Ramos (cell line): ENCODE results near the gene CCDC51.

Experiments
- in situ Hi-C: fragments of 300-500 bp; cut with MboI; formaldehyde crosslinking; loops from one replicate; pipeline ENCODE4 v1.14.3; 2022; ENCODE audit warnings: low sequenced_read_pairs; ENCODE audit not compliant: unreplicated experiment

Gene CCDC51

DNA sequence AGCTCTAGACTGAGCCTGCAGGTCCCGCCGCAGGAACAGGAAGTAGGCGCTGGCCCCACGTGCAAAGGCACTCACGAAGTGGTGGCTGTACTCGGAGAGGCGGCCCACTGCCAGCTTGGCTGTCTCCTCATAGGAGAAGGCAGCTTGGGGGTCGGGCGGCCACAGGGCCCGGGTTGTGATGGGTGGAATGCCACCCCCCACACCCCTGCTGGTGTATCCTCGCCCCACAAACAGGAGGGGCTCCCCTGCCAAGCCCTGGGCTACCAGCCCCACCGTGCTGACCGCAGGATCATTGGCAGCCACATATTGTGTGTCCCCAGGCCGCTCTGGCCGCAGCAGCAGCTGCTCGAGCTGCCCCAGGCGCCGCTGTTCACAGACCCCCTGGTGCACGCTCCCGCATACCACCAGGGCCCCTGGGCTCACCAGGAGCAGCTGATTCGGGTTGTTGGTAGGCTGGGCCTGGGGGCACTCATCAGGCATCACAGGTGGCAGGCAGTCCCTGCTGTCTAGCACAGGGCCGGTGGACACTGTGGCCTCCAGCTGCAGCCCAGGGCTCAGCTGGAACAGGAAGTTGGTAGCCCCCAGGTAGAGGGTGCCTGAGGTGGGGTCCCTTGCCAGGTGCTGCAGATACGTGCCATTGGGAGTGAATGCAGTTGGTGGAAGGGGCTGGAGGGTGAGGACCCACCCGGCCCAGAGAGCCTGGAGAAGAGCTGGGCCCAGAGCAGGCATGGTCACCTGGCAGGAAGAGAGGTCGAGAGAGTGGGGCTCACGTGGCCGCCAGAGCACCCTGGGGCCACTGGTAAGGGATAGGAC lies 15.8 kb downstream of the CCDC51 start:
- in situ Hi-C loops: no loop called here

DNA sequence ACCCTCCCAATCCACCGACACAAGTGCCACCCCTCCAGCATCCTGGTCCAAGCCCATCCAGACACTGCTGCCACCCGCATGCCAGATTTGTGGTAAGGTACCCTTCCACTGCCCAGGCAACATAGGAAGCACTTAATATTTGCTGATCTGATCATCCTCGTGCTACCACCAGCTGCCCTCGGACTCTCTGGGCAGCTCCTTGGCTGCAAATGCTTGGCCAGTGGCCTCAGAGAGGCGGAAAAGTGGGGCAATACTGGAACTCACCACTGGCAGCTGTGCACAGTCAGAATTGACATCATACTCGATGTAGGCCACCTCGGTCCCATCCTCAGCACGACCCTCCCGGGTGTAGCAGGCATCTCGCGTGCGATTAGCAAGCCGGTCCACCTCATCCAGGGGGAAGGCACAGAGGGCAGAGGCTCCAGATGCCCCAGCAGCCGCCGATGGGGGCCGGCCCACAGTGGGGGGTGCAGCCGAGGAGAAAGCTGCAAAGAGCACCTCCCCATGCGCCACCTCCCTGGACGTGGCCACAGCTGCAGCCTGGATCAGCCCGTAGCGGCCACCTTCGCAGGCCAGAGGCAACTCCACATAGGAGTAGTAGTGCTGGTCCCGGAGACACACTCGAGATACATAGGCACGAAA lies 16.6 kb downstream of the CCDC51 start:
- in situ Hi-C loops: no loop called here

DNA sequence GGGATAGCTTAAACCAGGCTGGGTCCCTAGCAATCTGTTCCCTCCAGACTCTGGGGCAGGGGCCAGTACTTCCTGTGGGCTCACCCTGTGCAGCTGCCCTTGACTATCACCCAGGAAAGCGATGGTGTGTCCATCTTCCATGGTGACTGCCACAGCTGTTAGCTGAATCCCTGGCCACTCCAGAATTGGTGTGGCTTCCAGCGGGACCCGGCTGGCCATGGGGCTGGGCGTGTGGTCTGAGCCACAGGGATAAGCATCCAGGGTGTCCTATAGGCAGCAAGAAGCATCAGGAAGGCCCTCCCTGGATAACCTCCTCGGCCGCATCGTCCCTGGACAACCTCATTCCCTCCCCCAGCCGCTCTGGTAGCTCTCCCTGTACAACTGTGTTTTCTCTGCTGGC lies 17.2 kb downstream of the CCDC51 start:
- in situ Hi-C loops: no loop called here

DNA sequence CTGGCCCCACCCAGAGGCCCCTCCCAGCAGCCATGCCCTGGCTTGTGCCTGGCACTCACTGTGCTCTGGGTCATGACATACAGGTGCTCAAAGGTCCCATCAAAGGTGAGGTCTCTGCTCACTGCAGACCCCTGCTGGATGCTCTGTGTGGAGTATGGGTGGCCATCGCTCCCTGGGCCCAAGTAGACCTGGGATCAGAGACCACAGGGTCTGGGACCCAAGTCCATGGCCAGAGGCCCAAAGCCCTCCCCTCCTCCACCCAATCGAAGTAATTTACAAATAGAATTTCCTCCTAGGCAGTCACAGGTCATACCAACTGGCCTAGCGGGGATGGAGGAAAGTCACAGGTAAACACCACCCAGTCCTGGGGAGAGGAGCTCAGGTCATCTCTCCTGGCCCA lies 17.6 kb downstream of the CCDC51 start:
- in situ Hi-C loops: no loop called here

- in situ Hi-C loops: no loop called here
Observed at GRCh38 chr3:48420561-48420960, 19.4 kb downstream of the CCDC51 start.

GRCh38 chr3:48419597-48419996 lies 20.3 kb downstream of the CCDC51 start:
- in situ Hi-C loops: no loop called here

- in situ Hi-C loops: no loop called here
Observed at GRCh38 chr3:48419149-48419548, 20.8 kb downstream of the CCDC51 start.

DNA sequence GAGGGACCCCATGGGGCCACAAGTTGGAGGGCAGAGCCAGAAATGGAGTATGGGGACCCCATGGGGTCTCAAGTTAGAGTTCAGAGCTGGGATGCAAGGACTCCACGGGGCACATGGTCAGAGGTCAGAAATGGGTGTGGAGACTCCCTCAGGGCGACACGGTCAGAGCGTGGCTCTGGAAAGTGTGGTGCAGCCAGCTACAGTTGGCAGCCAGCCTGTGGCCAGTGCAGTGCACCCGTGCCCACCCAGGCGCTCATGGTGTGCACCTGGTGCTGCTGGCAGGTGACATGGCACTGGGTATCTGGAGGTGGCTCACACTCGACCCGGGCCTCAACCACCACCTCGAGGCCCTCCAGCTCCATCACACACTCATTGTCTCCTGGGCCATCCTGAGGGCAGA lies 21.3 kb downstream of the CCDC51 start:
- in situ Hi-C loops: no loop called here

DNA sequence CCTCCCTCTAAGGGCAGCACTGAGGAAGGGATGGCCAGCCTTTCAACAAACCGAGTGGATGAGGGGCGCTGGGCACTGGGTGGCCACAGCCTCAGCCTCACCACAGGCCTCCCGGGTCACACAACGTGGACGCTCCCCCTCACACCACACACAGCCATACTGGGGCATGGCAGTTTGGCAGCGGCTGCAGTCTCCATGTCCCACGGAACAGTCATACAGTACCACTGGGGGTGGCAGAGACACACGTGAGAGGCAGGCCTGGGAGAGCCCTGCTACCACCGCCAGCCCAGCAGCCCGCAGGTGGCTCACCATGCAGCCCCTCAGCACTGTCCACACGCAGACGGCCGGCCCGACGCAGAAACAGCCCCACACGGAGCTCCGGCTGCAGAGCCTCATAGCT lies 21.8 kb downstream of the CCDC51 start:
- in situ Hi-C loops: no loop called here

DNA sequence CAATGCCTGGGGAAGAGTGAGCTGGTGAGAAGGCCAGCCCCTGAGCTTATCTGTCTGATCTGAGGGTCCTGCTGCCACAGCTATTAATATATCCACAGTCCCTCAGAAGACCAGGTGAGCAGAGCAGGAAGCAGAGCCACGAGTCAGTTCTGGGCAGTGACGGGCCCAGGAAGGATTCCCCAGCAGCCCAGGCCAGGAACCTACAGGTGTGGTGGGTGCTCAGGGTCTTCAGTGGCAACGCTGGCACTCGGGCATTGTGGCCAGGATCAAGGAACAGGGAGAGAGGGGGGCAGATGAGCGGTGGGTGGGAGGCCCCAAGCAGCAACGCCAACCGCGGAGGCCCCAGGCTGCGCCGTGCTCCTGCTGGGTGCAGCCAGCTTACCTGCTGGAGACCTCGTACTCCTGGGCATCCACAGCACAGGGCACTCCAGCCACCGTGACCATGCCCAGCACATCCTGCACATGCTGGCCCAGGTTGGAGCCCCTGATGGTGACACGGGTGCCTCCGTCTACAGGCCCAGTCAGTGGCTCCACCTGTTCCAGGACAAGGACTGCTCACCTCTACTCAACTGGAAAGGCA lies 22.3 kb downstream of the CCDC51 start:
- in situ Hi-C loops: no loop called here

DNA sequence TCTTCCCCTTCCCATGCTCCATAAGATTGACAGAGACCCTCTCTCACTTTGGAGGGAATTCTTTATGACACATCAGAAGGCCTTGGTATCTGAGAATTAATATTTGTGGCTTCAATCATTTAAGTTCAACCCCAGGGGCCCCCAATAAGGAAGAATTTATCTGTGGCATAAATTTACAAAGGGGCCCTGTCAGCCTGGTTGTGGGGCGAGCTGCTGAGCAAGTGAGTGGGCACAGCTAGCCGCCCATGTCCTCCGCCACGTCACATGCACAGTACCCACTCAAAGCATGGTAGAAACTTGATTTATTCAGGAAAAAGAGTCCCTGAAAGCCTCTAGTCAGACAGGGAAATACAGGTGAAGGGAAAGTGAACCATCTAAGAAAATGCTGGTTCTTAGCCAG lies 23.4 kb downstream of the CCDC51 start:
- in situ Hi-C loops: no loop called here

DNA sequence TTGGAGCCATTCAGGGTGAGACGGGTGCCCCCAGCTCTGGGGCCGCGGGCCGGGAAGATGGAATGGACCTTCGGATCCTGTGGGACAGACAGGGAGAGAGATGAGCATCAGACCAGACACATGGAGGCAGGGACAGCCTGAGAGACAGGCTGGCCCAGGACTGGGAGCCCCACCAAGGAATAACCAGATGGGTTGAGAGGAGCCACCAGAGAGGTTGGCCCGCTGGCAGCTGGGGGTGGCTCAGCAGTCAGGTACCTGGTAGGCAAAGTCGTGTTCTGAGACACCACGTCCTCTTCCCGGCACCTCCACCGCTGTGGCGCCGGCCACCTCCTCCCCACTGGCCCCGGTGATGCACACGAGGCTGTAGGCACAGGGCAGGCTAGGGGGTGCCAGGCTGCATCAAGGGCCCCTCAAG lies 23.8 kb downstream of the CCDC51 start:
- in situ Hi-C loops: no loop called here

DNA sequence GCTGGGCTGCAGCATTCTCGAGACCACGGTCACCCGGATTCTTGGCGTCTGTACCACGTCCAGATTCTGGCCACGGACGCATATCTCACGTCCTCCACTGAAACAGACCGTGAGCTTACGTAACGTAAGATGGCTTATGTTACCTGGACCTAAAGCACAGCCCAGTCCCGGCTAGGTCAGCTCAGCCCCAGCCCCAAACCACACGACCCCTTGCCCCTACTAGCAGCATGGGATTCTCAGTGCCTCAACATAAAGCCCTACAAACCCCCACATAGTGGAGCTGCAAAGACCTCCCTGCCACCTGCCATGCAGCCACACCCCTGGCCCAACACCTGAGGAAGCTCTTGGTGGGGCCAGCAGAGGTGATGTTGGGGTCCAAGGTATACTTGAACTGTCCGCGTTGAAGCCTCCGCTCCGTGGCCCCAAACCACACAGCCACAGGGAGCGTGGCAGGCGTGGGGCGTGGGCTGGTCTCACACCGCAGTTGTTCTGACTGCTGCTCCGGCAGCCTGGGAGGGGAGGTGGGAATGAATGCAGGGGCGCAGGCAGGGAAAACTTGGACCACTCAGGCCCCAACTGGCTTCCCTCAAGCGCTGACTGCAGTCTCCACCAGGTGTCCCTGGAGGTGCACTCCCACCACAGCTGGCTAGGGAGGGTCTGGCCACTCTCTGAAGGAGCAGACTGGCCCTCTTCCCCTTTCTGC lies 24.5 kb downstream of the CCDC51 start:
- in situ Hi-C loops: no loop called here

DNA sequence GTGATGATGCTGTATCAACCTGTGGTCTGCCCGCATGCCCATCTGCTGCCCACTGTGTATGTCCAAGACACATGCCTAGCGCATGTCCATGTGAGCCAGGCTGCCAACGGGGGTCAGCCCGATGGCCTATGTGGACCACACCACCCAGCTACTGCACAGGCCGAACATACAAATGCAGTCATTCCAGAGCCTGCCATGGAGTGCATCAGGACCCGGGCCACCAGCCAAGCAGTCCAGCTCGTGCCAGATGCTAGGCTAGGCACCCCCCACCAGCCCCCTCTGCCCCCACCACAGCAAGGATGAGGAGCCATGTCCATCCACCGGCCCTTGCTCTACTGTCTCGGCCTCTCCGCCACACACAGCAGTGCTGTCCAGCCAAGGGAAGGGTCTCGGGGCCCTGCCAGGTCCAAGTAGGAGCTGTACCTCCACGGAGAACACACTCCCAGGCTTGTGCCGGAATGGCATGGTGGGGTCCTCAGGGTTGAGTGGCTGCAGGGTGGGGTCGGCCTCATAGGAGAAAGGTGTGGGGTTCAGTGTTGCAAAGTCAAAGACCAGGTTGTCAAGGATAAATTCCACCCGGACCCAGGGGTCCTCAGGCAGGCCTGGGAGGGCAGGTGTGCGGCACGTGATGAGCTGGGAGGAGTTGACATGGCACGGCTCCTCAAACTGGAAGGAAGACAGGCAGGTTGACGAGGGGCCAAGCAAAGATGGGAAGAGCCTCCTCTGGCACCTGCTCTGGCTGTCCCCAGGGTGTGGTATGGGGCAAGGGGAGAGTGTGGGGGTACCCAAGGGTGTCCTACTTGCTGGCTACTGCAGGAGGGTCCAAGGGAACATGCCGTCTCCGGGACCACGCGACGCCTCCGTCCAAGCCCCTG lies 25.3 kb downstream of the CCDC51 start:
- in situ Hi-C loops: no loop called here

- in situ Hi-C loops: no loop called here
Observed at GRCh38 chr3:48413611-48414010, 26.3 kb downstream of the CCDC51 start.

- in situ Hi-C loops: no loop called here
Observed at GRCh38 chr3:48413086-48413485, 26.8 kb downstream of the CCDC51 start.

- in situ Hi-C loops: no loop called here
Observed at GRCh38 chr3:48412375-48413001, 27.4 kb downstream of the CCDC51 start.

- in situ Hi-C loops: no loop called here
Observed at GRCh38 chr3:48411606-48412374, 28.1 kb downstream of the CCDC51 start.

GRCh38 chr3:48411041-48411588 lies 28.8 kb downstream of the CCDC51 start:
- in situ Hi-C loops: no loop called here
